NCI-H2081 (cell line): ENCODE measurements around the gene SLC25A6.
"Not testable (repeated sequence)": the region's sequence is repeated elsewhere in the genome, so short reads cannot be mapped to it uniquely, and the experiment has no call there.

ENCODE experiments used
- DNase-seq, 2 experiments: peaks; one replicate each; lab custom pipeline; 2025; lab: John Stamatoyannopoulos, UW

The SLC25A6 gene

DNA sequence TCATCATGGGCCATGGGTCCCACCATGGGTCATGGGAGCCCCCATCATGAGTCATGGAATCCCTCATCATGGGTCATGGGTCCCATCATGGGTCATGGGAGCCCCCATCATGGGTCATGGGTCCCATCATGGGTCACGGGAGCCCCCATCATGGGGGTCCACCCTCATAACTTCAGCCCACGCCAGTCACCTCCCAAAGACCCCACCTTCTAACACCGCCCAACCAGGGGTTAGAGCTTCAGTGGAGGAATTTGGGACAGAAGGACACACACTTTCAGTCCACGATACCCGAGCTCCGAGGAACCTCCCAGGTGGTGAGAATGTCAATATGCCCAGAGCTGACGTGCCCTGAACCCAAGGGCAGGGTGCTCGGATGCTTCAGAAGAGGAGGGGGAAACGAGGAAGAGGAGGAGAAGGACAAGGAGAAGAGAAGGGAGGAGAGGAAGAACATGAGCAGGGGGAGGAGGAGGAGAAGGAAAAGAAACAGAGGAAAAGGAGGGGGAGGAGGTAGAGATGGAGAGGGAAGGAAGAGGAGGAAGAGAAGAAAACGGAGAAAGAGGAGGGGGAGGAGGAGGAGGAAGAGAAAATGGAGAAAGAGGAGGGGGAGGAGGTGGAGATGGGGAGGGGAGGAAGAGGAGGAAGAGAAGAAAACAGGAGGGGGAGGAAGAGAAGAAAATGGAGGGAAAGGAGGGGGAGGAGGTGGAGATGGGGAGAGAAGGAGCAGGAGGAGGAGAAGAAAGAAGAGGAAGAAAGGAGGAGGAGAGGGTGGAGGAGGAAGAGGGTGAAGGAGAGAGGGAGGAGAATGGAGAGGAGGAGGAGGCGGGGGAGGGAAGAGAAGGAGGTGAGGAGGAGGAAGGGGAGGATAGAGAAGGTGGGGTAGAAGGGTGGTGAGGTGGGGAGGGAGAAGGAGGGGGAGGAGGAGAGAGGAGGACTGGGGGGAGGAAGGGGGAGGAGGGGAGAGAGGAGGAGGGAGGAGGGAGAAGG, 37.6 kb downstream of the SLC25A6 start:
- DNase-seq = no peak

- no peak for DNase-seq
Measured at GRCh38 chrX:1351981-1352714, 39.8 kb downstream of the SLC25A6 start.

DNA sequence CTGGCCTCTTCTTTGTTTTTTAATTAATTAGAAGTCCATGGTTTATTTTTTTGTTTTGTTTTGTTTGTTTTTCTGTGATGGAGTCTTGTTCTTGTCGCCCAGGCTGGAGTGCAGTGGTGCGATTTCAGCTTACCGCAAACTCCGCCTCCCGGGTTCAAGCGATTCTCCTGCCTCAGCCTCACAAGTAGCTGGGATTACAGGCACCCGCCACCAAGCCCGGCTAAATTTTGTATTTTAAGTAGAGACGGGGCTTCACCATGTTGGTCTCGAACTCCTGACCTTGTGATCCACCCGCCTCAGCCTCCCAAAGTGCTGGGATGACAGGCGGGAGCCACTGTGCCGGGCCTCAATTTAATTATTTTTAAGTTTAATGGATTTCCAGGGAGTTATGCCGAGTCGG, 42.3 kb downstream of the SLC25A6 start:
- not testable (repeated sequence) for DNase-seq

DNA sequence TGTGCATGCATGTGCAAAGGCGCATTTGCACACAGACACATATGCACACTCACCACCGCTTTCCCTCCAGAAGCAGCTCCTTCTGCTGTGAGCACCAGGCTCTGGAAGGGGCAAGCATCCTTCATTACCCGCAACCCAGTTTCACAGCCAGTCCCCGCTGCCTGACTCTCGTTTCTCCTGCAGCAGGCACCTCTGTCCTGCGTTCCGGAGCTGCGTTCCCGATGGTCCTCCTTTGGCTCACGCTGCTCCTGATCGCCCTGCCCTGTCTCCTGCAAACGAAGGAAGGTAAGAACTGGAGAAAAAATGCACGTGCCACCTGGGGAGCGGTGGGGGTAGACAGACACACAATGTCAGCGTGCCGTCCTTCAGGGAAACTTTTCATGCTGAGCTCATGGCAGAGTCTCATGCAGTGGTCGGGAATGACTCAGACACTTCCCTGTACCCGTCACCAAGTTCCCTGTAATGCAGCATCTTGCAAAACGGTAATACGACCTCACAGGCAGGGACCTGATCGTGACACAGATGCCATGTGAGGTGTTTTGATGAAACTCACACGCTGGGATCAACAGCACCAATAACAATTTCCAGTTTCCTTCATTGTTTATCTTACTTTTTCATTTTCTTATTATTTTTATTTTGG, 50.2 kb downstream of the SLC25A6 start:
- no peak for DNase-seq

GRCh38 chrX:1336948-1337779, 54.7 kb downstream of the SLC25A6 start:
- DNase-seq = no peak

GRCh38 chrX:1336331-1336943, 55.5 kb downstream of the SLC25A6 start, which contains the start of gene IL3RA:
TSS of gene IL3RA (plus strand) at chrX:1336785. CDS start at chrX:1341766, 4,981 bp downstream.
- no peak for DNase-seq
